Transverse colon (tissue), 4 donors: ENCODE data around the gene RSAD2.
"Not testable (repeated sequence)": the region's sequence is repeated elsewhere in the genome, so short reads cannot be mapped to it uniquely, and the experiment has no call there.

Experiments used
- CTCF ChIP-seq, 5 experiments: fragments of 200-600 bp in 3 of 5; fragments of 450-650 bp in 2 of 5; sonication (generic) in 3 of 5; IDR thresholded peaks; 1 replicate in 2 of 5; 2 replicates in 3 of 5; pipeline ENCODE4 v1.5.1; 2016 to 2017; ENCODE audit warnings: antibody characterized with exemption in 5 of 5, inconsistent platforms in 3 of 5, mild to moderate bottlenecking in 2 of 5, moderate library complexity in 1 of 5
- EP300 ChIP-seq: sonication (generic); formaldehyde crosslinking; IDR thresholded peaks from one replicate; pipeline ENCODE4 v1.6.1; 2017; ENCODE audit warnings: antibody characterized with exemption, low read depth
- POLR2A ChIP-seq: fragments of 450-650 bp; IDR thresholded peaks from one replicate; pipeline ENCODE4 v1.6.1; 2016; ENCODE audit warnings: antibody characterized with exemption, mild to moderate bottlenecking, moderate library complexity
- POLR2AphosphoS5 ChIP-seq, 3 donors: sonication (generic); formaldehyde crosslinking; IDR thresholded peaks; one replicate each; pipeline ENCODE4 v1.6.1; 2016; ENCODE audit warnings: antibody characterized with exemption in 3 of 3

- TF ChIP-seq CTCF (IDR thresholded peaks at IDR 0.05); EP300; POLR2A; POLR2AphosphoS5 (IDR thresholded peaks at IDR 0.05): not testable (repeated sequence)
Measured at GRCh38 chr2:6858466-6859027, 19.0 kb upstream of the RSAD2 start.
